ENCODE data around the gene ST6GALNAC5.

The ST6GALNAC5 gene

DNA sequence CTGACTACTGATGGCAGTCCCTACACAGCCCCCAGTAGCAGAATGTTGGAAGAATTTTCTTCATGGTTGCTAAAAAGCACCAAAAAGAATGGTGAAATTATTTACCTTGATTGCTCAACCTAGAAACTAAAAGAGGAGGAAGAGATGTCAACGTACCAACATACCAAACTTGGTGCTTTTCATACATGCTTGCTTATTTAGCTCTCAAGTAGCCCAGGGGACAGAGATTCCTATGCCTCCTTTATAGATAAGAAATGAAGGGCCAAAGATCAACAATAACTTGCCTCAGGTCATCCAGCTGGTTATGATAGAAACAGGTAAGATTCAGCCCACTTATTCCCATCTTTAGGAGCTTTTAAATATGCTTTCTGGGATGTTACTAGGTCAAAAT lies 181.3 kb downstream of the ST6GALNAC5 start:
- DNase-seq: no peak

DNA sequence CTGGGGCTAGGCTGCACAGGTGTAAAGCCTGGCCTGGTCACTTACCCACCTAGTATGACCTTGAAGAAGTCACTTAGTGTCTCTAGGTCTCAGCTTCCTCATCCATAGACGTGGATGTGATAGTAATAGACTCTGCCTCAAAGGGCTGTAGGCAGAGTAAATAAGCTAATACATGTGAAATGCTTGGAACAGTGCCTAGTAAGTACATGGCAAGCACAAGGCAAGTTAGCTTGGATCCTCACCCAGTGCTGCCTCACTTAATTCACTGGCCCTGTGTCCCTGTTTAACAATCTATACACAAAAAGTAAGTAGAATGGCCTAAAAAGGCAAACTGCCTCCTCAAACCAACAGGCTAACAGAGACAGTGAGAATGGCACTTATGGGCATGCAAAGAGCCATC lies 184.1 kb downstream of the ST6GALNAC5 start:
- no peak for DNase-seq

DNA sequence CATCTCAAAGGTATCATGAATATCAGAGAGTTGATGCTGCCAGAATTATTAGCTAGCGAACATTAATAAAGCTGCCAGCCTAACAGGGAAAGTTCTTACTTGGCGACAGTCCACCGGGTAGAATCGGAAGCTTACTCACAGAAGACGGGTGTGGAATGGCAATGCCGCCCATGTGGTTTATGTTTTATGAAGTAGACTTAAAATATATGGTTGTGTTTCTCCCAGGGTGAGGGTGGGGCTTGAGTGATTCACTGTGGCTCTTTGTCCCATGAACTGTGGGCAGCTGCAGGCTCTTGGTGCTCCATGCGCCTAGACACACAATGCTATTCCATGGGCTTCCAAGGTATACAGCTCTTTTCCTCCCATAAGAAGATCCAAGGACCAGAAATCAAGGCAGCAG lies 189.2 kb downstream of the ST6GALNAC5 start:
- no peak for DNase-seq

- no peak for DNase-seq
Measured at GRCh38 chr1:77057994-77058585, 190.8 kb downstream of the ST6GALNAC5 start.

- no peak for DNase-seq
Measured at GRCh38 chr1:77060000-77060399, 192.7 kb downstream of the ST6GALNAC5 start.

DNA sequence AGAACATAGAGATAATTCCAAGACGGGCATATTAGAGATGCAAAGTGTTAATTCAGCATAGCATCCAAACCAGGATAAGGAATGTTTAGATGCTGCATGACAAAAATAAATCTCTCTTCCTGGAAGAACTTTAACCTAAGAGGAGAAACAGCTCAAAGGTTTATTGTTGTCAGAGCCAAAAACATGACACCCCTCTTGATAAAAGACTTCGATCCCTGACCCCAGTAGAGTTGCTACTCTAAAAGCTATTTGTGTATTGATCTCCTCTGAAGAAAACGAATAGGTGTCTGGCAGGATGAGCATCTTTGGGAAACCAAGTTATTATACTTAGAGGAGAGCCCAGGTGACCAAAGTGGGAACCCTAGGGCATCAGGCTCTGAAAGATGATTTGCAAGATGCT lies 193.9 kb downstream of the ST6GALNAC5 start:
- no peak for DNase-seq

DNA sequence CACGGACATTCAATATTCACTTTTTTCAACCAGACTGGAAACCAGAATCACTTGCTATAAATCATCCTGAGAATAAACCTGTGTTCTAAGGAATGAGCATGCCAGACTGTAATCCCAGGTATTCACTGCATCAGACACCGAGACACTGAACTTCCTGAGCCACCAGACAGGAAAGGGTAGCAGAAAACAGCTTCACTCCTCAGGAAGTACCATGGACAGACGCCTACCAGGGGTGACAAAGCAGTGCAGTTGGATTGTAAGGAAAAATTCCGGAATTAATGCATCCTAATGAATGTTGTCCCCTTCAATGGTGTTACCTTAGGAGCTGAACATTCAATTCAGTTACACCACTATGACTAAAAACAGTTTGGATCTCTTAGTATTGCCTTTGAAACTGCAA lies 195.8 kb downstream of the ST6GALNAC5 start:
- no peak for DNase-seq

GRCh38 chr1:77064246-77064645 lies 197.0 kb downstream of the ST6GALNAC5 start:
- no peak for DNase-seq

GRCh38 chr1:77065693-77066342 lies 198.5 kb downstream of the ST6GALNAC5 start:
- no peak for DNase-seq

DNA sequence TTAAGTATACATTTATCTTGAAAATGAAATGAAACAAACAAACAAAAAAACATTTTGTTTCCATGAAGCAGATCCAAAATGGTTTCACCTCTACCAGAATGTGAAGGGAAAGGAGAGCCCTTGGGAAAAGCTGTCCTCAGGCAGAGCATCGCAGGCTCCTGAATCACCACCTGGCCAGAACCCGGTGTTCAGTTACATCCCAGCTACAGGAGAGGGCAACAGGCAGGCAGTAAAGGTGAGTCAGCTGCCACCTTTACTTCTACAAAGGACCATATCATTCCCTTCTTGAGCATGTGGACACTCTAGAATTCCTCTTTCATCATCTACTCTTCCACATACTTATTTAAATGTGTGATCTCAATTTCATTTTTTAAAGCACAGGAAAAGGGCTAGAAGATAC lies 200.7 kb downstream of the ST6GALNAC5 start:
- no peak for DNase-seq

GRCh38 chr1:77076759-77077158 lies 209.5 kb downstream of the ST6GALNAC5 start:
- DNase-seq: no peak

GRCh38 chr1:77081834-77082233 lies 214.6 kb downstream of the ST6GALNAC5 start:
- DNase-seq: no peak

DNA sequence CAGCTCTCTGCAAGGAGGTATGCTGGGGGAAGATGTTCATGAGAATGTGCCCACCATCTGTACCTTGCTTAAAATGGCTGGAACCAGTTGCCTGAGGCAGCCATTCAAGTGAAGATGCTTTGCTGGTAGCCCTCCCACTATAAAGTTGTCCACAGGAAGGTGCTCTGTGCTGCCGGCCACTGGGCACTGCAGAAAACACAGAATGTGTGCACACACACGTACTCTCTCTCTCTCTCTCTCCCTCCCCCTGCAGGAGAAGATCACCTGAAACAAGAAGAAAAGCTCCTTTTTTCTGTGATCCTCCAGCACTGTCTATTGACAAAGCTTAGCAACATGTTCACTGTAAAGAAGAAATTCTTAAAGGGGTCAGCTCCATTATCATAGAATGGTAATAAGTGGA lies 217.2 kb downstream of the ST6GALNAC5 start:
- no peak for DNase-seq

DNA sequence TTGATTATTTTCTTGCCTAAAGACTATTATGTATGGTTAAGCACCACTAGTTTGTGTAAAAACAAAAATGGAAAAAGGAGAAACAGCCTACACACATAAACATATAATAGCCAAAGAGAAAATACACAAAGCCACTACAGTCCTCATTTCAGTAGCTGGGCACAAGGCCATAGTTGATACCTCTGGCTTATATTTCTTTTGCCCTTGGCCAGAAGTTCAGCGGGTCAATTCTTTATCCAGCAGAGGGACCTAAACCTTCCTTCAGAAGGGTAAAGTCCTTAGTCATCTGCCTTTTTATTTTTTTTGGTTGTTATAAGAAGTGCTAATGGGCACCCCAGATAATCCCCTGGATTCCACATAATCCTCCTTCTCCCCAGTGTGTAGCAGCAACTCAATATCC lies 217.8 kb downstream of the ST6GALNAC5 start:
- DNase-seq: no peak

DNA sequence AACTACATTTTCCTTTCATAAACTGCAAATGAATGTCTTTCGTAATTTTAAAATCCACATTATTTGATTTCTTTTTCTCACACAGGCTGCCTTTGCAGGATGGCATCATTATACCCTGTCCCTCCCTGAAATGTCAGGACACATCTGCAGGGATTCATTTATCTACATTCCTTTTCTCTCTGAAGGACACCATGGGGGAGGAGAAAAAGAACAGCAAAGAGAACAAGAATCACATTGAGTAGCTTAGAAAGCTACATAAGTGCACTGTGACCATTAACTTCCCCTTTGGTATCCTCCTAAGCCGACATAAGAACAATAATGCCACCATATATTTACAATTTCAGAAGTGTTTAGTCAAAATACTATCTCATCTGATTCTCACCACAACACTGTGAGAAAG lies 222.5 kb downstream of the ST6GALNAC5 start:
- no peak for DNase-seq

- no peak for DNase-seq
Measured at GRCh38 chr1:77095236-77095635, 228.0 kb downstream of the ST6GALNAC5 start.

DNA sequence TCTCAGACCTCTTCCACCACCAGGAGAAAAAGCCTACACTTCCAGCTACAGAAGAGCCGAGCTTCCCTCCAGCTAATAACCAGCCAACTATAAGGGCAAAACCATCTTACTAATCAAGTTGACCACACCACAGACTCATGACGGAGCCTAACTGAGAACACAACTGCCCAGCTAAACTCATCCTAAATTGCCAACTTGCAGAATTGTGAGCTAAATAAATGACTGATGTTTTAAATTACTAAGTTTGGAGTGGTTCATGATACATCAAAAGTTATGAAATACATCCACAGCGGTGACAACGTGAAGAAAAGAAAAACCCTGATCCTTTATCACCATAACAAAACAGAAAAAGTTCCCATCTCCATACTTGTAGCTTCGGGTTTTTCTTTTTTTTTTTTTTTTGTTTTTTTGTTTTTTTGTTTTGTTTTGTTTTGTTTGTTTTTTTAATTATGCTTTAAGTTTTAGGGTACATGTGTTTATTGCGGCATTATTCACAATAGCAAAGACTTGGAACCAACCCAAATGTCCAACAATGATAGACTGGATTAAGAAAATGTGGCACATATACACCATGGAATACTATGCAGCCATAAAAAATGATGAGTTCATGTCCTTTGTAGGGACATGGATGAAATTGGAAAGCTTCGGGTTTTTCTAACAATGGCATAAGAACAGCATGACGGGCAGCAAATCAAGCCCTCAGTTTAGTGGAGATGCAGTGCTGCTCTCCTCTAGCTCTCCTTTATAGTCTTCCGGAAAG lies 229.4 kb downstream of the ST6GALNAC5 start:
- DNase-seq: no peak

GRCh38 chr1:77100875-77101274 lies 233.6 kb downstream of the ST6GALNAC5 start:
- DNase-seq: no peak

DNA sequence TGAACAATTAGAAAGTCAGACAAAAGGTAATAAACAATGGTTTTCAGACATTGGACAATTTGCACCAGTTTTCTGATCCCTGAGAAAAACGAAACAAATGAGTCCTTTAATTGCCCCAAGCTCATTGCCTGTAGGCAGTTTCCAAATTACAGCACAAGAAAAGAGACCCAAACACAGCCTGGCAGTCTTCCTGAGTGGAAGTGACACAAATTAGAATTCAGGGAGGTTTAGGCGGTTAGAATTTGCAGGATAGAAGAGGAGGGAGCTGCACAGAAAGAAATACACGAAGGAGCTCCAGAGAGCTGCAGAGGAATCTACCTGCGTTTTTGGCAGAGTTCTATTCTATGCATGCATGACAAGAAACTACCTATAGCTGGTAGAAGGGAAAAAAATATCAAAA lies 236.2 kb downstream of the ST6GALNAC5 start:
- DNase-seq: no peak

DNA sequence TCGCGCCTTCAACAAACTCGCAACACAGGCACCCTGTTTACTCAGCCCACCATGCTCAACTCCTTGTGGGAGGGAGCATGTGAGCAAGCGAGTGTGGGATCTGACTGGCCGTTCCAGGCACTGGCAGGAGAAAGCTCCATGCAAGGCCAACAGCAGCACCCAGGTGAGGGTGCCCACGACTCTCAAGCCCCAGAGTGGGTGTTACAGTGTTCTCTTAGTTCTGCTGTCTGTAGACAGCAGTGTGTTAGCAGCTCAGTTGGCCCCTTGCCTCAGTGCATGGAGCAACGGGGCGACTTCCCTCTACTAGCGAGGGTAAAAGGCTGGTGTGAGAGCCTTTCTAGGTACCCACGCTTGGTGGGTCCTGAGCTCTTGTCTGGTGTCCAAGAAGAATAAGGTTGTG lies 237.4 kb downstream of the ST6GALNAC5 start:
- DNase-seq: no peak
